PC-9 (cell line): ENCODE data around the gene HTR7. TPM values are rescaled to one million over a fixed set of nuclear protein-coding genes. Genes with fewer than 3 reads are reported as not detected.

Source experiments
- BruUV-seq: library from RNA; stranded (reverse); fragments of 400-500 nt; replicated peaks from 2 replicates; lab custom pipeline; 2021; lab: Mats Ljungman, UMichigan
- CTCF ChIA-PET: fragments of 300-600 bp; sonication (Branson Sonifier 250); formaldehyde crosslinking; loops from one replicate; lab custom pipeline; 2022; ENCODE audit warnings: antibody characterized with exemption; lab: Charles Lee
- POLR2A ChIA-PET: fragments of 300-600 bp; sonication (Branson Sonifier 250); formaldehyde crosslinking; loops from one replicate; lab custom pipeline; 2022; ENCODE audit warnings: antibody characterized with exemption; ENCODE audit not compliant: unreplicated experiment; lab: Charles Lee
- DNase-seq, 2 experiments: peaks; one replicate each; pipeline versions ENCODE4 v3.0.0 to v3.0.0-alpha.2; 2015 to 2022; ENCODE audit warnings: mixed read lengths in 1 of 2
- H2AFZ ChIP-seq: fragments of 200-600 bp; sonication (generic); 2 replicates; pipeline ENCODE4 v1.8.1; 2017; ENCODE audit warnings: antibody characterized with exemption
- H3F3A ChIP-seq: fragments of 200-600 bp; sonication (generic); 2 replicates; pipeline ENCODE4 v1.8.1; 2017; ENCODE audit warnings: antibody characterized with exemption, mild to moderate bottlenecking, low read depth; ENCODE audit not compliant: insufficient read depth
- H3K27ac ChIP-seq: fragments of 200-600 bp; sonication (generic); 2 replicates; pipeline ENCODE4 v1.6.1; 2016; ENCODE audit warnings: mixed run types
- H3K27me3 ChIP-seq: fragments of 200-600 bp; sonication (generic); 2 replicates; pipeline ENCODE4 v1.6.1; 2016; ENCODE audit warnings: low read depth, mixed run types; ENCODE audit not compliant: insufficient read depth
- H3K36me3 ChIP-seq: fragments of 200-600 bp; sonication (generic); 2 replicates; pipeline ENCODE4 v1.6.1; 2016; ENCODE audit warnings: low read depth, mixed run types
- H3K4me1 ChIP-seq: fragments of 200-600 bp; sonication (generic); replicated peaks from 2 replicates; pipeline ENCODE4 v1.6.1; 2016; ENCODE audit warnings: mixed run types; ENCODE audit not compliant: insufficient read depth
- H3K4me2 ChIP-seq: fragments of 200-600 bp; sonication (generic); 2 replicates; pipeline ENCODE4 v1.6.1; 2017; ENCODE audit warnings: mixed run types
- H3K4me3 ChIP-seq: fragments of 200-600 bp; sonication (generic); 2 replicates; pipeline ENCODE4 v1.6.1; 2016; ENCODE audit warnings: mixed run types
- H3K79me2 ChIP-seq: fragments of 200-600 bp; sonication (generic); 2 replicates; pipeline ENCODE4 v1.6.1; 2017; ENCODE audit warnings: low read depth, mixed run types
- H3K9me2 ChIP-seq: fragments of 200-600 bp; sonication (generic); 2 replicates; pipeline ENCODE4 v1.8.1; 2017; ENCODE audit warnings: mild to moderate bottlenecking; ENCODE audit not compliant: insufficient read depth
- H3K9me3 ChIP-seq: fragments of 200-600 bp; sonication (generic); 2 replicates; pipeline ENCODE4 v1.8.1; 2016; ENCODE audit warnings: low read depth; ENCODE audit not compliant: insufficient read depth
- H4K20me1 ChIP-seq: fragments of 200-600 bp; sonication (generic); 2 replicates; pipeline ENCODE4 v1.8.1; 2017; ENCODE audit not compliant: insufficient read depth
- CTCF ChIP-seq: fragments of 200-600 bp; sonication (generic); conservative IDR thresholded peaks from 2 replicates; pipeline ENCODE4 v1.6.1; 2017; ENCODE audit warnings: mixed run types, antibody characterized with exemption, mild to moderate bottlenecking, moderate library complexity
- EZH2 ChIP-seq: fragments of 200-600 bp; sonication (generic); IDR thresholded peaks from 2 replicates; pipeline ENCODE4 v1.8.0; 2017; ENCODE audit warnings: antibody characterized with exemption, low read depth
- intact Hi-C: fragments of 100-400 bp; cut with micrococcal nuclease; formaldehyde crosslinking; loops from one replicate; pipeline ENCODE4 v1.10.0; 2022; ENCODE audit not compliant: unreplicated experiment
- total RNA-seq: library from RNA; stranded (reverse); gene quantifications from 2 replicates; pipeline ENCODE4 v1.2.3, GENCODE V29; 2021

Gene HTR7
- total RNA-seq, 1 experiment from 2014 or later, result 0.52 TPM

GRCh38 chr10:90709727-90710126, 148.1 kb downstream of the HTR7 start:
- Histone ChIP-seq H3K4me1 (no peaks in the 10 kb centered on the region), H3K4me2 (no peak overlapping the region), H3K27ac (no peak overlapping the region), H3K27me3 (no peaks in the 10 kb centered on the region), H3K79me2 (no peaks in the 10 kb centered on the region), H3K36me3 (no peaks in the 10 kb centered on the region), H2AFZ (no peak overlapping the region), H3F3A (no peaks in the 10 kb centered on the region), H3K4me3 (no peak overlapping the region), H3K9me2 (no peaks in the 10 kb centered on the region), H3K9me3 (no peaks in the 10 kb centered on the region), H4K20me1 (no peaks in the 10 kb centered on the region)
- BruUV-seq, result no TSS peak
- CTCF ChIA-PET, result no interaction called here
- TF ChIP-seq EZH2 (no peak), CTCF (no peak)
- no peak for DNase-seq
- intact Hi-C loops, result no loop called here
- POLR2A ChIA-PET, result interaction anchor here (0.8 kb wide), 1 partner anchor 156 kb away, joined by 4 read pairs; no protein-coding TSS in a partner anchor

- ChIA-PET POLR2A (no interaction called here), CTCF (no interaction called here)
- TF ChIP-seq EZH2 (no peak), CTCF (no peak)
- H4K20me1 ChIP-seq, result no peaks in the 10 kb centered on the region
- H3K4me2 ChIP-seq, result no peak overlapping the region
- DNase-seq, result no peak
- no TSS peak for BruUV-seq
- H3K79me2 ChIP-seq, result no peaks in the 10 kb centered on the region
- H3K9me3 ChIP-seq, result no peaks in the 10 kb centered on the region
- H3F3A ChIP-seq, result no peaks in the 10 kb centered on the region
- no peak overlapping the region for H3K4me3 ChIP-seq
- no peak overlapping the region for H2AFZ ChIP-seq
- H3K9me2 ChIP-seq, result no peaks in the 10 kb centered on the region
- H3K4me1 ChIP-seq, result no peaks in the 10 kb centered on the region
- no peak overlapping the region for H3K27ac ChIP-seq
- no peaks in the 10 kb centered on the region for H3K27me3 ChIP-seq
- H3K36me3 ChIP-seq, result no peaks in the 10 kb centered on the region
- intact Hi-C loops, result no loop called here
Measured at GRCh38 chr10:90707657-90708056, 150.2 kb downstream of the HTR7 start.

DNA sequence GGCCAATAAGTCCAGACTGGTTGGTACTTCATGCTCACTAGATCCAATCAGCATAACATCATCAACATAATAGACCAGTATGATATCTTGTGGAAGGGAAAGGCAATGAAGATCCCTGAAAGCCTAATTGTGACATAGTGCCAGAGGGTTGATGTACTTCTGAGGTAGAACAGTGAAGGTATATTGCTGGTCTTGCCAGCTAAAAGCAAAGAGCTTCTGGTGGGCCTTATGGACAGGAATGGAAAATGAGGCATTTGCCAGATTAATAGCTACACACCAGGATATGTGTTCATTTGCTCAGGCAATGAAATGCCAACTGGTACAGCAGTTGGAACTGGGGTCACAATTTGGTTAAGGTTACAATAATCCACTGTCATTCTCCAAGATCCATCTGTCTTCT, 156.4 kb downstream of the HTR7 start:
- no peak for DNase-seq
- no peaks in the 10 kb centered on the region for H3K79me2 ChIP-seq
- H3F3A ChIP-seq, result no peaks in the 10 kb centered on the region
- no peak overlapping the region for H3K4me2 ChIP-seq
- ChIA-PET CTCF (no interaction called here), POLR2A (no interaction called here)
- no peaks in the 10 kb centered on the region for H3K36me3 ChIP-seq
- H3K4me3 ChIP-seq, result no peak overlapping the region
- no peak for TF ChIP-seq EZH2
- TF ChIP-seq CTCF, result no peak
- no peak overlapping the region for H3K27ac ChIP-seq
- no peaks in the 10 kb centered on the region for H3K27me3 ChIP-seq
- H4K20me1 ChIP-seq, result no peaks in the 10 kb centered on the region
- no TSS peak for BruUV-seq
- no peaks in the 10 kb centered on the region for H3K9me3 ChIP-seq
- H2AFZ ChIP-seq, result no peak overlapping the region
- H3K9me2 ChIP-seq, result no peaks in the 10 kb centered on the region
- H3K4me1 ChIP-seq, result no peaks in the 10 kb centered on the region
- intact Hi-C loops, result no loop called here
